ENCODE results near the gene CASQ2. TPM values are rescaled to one million over a fixed set of nuclear protein-coding genes. Genes with fewer than 3 reads are reported as not detected.

CASQ2 gene
- total and polyA plus RNA-seq, 9 of the 15 experiments (the other 6 are each of a cell fraction or from before 2014, with no cell fraction given) = not detected

GRCh38 chr1:115811140-115811828 lies 42.8 kb upstream of the CASQ2 start (continued):
- TF ChIP-seq ZNF518B (CRISPR knock-in tag; IDR thresholded peaks at IDR 0.05) = no peak
- no peak for TF ChIP-seq BRF1 (IDR thresholded peaks at IDR 0.05; ENCODE audit: borderline replicate concordance, extremely low read depth, insufficient read length)
- TF ChIP-seq SMARCB1 (IDR thresholded peaks at IDR 0.05; ENCODE audit: insufficient read length, low read depth) = no peak
- no peak for TF ChIP-seq CBFA2T3 (IDR thresholded peaks at IDR 0.05)
- no peak for TF ChIP-seq PML (IDR thresholded peaks at IDR 0.05; ENCODE audit: low read length)
- no peak for TF ChIP-seq JUND (IDR thresholded peaks at IDR 0.05; ENCODE audit: borderline replicate concordance, low read depth, low read length)
- TF ChIP-seq JUND (tag; IDR thresholded peaks at IDR 0.05; ENCODE audit: borderline replicate concordance, low read depth, low read length) = no peak
- TF ChIP-seq TBL1XR1 (IDR thresholded peaks at IDR 0.05; ENCODE audit: low read length in 2 of 2) = no peak
- no peak for TF ChIP-seq FOXK1 (CRISPR knock-in tag; IDR thresholded peaks at IDR 0.05; ENCODE audit: borderline replicate concordance)
- TF ChIP-seq CHD4 (IDR thresholded peaks at IDR 0.05; ENCODE audit: insufficient read depth, insufficient replicate concordance, low read depth, low read length, poor library complexity, severe bottlenecking) = no peak
- no peak for TF ChIP-seq ETS2 (tag; IDR thresholded peaks at IDR 0.05; ENCODE audit: borderline replicate concordance, poor library complexity, severe bottlenecking)
- TF ChIP-seq SRSF7 (optimal IDR thresholded peaks at IDR 0.05; ENCODE audit: low read depth, low read length) = no peak
- TF ChIP-seq ZZZ3 (IDR thresholded peaks at IDR 0.05) = no peak
- TF ChIP-seq SOX6 (IDR thresholded peaks at IDR 0.05) = peak; percentile 52; the same call in 1 of the 2 replicates
- no peak for TF ChIP-seq THAP12 (CRISPR knock-in tag; IDR thresholded peaks at IDR 0.05)
- TF ChIP-seq FIP1L1 (IDR thresholded peaks at IDR 0.05; ENCODE audit: low read depth, low read length, poor library complexity, severe bottlenecking) = no peak
- TF ChIP-seq RCOR1 (IDR thresholded peaks at IDR 0.05; ENCODE audit: borderline replicate concordance in 1 of 2, low read depth in 2 of 2, low read length in 2 of 2) = 0 out of 4 replicates have a peak, but pooled peaks of 1 of the 2 experiments have one; percentile 20
- no peak for TF ChIP-seq XRCC4 (IDR thresholded peaks at IDR 0.05; ENCODE audit: extremely low read depth, insufficient read depth, insufficient read length)
- no peak for TF ChIP-seq NEUROD1 (IDR thresholded peaks at IDR 0.05; ENCODE audit: borderline replicate concordance, low read depth, low read length, partially characterized antibody)
- TF ChIP-seq NBN (IDR thresholded peaks at IDR 0.05; ENCODE audit: low read depth) = no peak
- no peak for TF ChIP-seq ELK3 (CRISPR knock-in tag; IDR thresholded peaks at IDR 0.05)

All from K562 (cell line).